ENCODE data around the gene CFAP210. TPM values are rescaled to one million over a fixed set of nuclear protein-coding genes. Genes with fewer than 3 reads are reported as not detected.

Gene CFAP210
- total and polyA plus RNA-seq, 9 of the 15 experiments (the other 6 are each of a cell fraction or from before 2014, with no cell fraction given) = 0.75 to 3.6 (median 1.3) TPM

DNA sequence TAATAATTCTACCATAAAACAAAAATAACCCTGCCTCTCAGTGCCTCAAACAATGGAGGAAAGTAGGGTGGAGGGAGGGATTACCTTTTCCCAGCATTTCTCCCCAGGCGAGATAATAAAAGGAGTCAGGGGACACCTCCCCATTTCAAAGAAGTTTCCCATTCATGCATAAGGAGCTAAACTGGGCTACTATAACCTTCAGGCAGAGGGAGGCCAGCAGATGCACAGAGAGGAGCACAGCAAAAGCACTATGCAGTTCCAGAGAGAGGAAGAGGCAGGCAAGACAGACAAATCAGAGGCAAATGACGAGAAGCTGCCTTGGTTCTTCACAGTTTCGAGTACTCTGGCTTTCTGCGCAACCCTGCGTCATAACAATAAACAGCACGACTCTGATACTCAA lies 17.4 kb downstream of the CFAP210 start:
- H3K79me2 ChIP-seq (ENCODE audit: control insufficient read depth, insufficient read depth, low read length) = no peaks in the 10 kb centered on the region
- H3K36me3 ChIP-seq (ENCODE audit: control insufficient read depth, insufficient read depth, low read length) = no peaks in the 10 kb centered on the region
- H4K20me1 ChIP-seq (replicated peaks; ENCODE audit: control insufficient read depth, insufficient read depth, low read length) = no peaks in the 10 kb centered on the region
- H3K9me1 ChIP-seq (ENCODE audit: control insufficient read depth, insufficient read depth, low read length) = no peaks in the 10 kb centered on the region
- DNase-seq (ENCODE audit: extremely low read depth in 1 of 4, low spot score in 3 of 4) (no peak), FAIRE-seq (peak; percentile 19), ATAC-seq (no peak; the same call in 1 of the 3 replicates)
- no peak overlapping the region for H3K4me3 ChIP-seq
- no peak overlapping the region for H3K4me2 ChIP-seq (ENCODE audit: insufficient read depth, low read length)
- in situ Hi-C loops (cut with MboI) = no loop called here
- CTCF ChIA-PET (ENCODE audit: low intra/inter-chr PET ratio) = no interaction called here
- H3K9ac ChIP-seq (ENCODE audit: insufficient read depth in 1 of 2, low read depth in 2 of 2, low read length in 2 of 2) = no peak overlapping the region
- BruUV-seq (replicated peaks) = no TSS peak
- H3K27ac ChIP-seq (ENCODE audit: extremely low read depth, low read depth, low read length) = no peak overlapping the region
- intact Hi-C loops (cut with micrococcal nuclease) = no loop called here
- H3K4me1 ChIP-seq (replicated peaks in 1 of 2; ENCODE audit: control insufficient read depth in 2 of 2, insufficient read depth in 2 of 2, low read length in 2 of 2) = no peaks in the 10 kb centered on the region
- H2AFZ ChIP-seq (ENCODE audit: low read depth, low read length) = 0 out of 2 replicates have a peak overlapping the region, but pooled peaks have one; percentile 25
- no peaks in the 10 kb centered on the region for H3K27me3 ChIP-seq (ENCODE audit: control insufficient read depth in 2 of 2, insufficient read depth in 2 of 2, low read length in 2 of 2)
- POLR2A ChIA-PET = interaction anchor here (0.8 to 1.1 kb wide), 2 partner anchors 9 to 14 kb away, joined by 3 to 8 read pairs; no protein-coding TSS in a partner anchor
- 62% methylated on average over 6 of the region's 6 CpGs for WGBS (ENCODE audit: insufficient coverage, low coverage, missing lambda C conversion rate)
- no peaks in the 10 kb centered on the region for H3K9me3 ChIP-seq (replicated peaks; ENCODE audit: control insufficient read depth, insufficient read depth, low read depth, low read length)
- TF ChIP-seq SNIP1 (IDR thresholded peaks at IDR 0.05; ENCODE audit: low read depth) (no peak), ZNF778 (CRISPR knock-in tag; IDR thresholded peaks at IDR 0.05) (no peak), ZNF586 (CRISPR knock-in tag; conservative IDR thresholded peaks at IDR 0.05) (no peak), POLR2AphosphoS2 (IDR thresholded peaks at IDR 0.05; ENCODE audit: low read length) (no peak), ETV5 (CRISPR knock-in tag; IDR thresholded peaks at IDR 0.05; ENCODE audit: low read depth) (no peak), MEIS2 (IDR thresholded peaks at IDR 0.05; ENCODE audit: partially characterized antibody) (no peak), ELF1 (tag; IDR thresholded peaks at IDR 0.05) (no peak), SLC30A9 (CRISPR knock-in tag; IDR thresholded peaks at IDR 0.05) (no peak), DPF2 (IDR thresholded peaks at IDR 0.05) (no peak)
- TF ChIP-seq, protein P1, sequence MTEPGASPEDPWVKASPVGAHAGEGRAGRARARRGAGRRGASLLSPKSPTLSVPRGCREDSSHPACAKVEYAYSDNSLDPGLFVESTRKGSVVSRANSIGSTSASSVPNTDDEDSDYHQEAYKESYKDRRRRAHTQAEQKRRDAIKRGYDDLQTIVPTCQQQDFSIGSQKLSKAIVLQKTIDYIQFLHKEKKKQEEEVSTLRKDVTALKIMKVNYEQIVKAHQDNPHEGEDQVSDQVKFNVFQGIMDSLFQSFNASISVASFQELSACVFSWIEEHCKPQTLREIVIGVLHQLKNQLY (CRISPR knock-in tag; conservative IDR thresholded peaks at IDR 0.05) = no peak
- TF ChIP-seq, protein P2, sequence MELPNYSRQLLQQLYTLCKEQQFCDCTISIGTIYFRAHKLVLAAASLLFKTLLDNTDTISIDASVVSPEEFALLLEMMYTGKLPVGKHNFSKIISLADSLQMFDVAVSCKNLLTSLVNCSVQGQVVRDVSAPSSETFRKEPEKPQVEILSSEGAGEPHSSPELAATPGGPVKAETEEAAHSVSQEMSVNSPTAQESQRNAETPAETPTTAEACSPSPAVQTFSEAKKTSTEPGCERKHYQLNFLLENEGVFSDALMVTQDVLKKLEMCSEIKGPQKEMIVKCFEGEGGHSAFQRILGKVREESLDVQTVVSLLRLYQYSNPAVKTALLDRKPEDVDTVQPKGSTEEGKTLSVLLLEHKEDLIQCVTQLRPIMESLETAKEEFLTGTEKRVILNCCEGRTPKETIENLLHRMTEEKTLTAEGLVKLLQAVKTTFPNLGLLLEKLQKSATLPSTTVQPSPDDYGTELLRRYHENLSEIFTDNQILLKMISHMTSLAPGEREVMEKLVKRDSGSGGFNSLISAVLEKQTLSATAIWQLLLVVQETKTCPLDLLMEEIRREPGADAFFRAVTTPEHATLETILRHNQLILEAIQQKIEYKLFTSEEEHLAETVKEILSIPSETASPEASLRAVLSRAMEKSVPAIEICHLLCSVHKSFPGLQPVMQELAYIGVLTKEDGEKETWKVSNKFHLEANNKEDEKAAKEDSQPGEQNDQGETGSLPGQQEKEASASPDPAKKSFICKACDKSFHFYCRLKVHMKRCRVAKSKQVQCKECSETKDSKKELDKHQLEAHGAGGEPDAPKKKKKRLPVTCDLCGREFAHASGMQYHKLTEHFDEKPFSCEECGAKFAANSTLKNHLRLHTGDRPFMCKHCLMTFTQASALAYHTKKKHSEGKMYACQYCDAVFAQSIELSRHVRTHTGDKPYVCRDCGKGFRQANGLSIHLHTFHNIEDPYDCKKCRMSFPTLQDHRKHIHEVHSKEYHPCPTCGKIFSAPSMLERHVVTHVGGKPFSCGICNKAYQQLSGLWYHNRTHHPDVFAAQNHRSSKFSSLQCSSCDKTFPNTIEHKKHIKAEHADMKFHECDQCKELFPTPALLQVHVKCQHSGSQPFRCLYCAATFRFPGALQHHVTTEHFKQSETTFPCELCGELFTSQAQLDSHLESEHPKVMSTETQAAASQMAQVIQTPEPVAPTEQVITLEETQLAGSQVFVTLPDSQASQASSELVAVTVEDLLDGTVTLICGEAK (IDR thresholded peaks at IDR 0.05) = no peak
- TF ChIP-seq, protein P2 (CRISPR knock-in tag; IDR thresholded peaks at IDR 0.05) = no peak
